ENCODE measurements around the gene ZNF324. TPM values are rescaled to one million over a fixed set of nuclear protein-coding genes. Genes with fewer than 3 reads are reported as not detected.

ZNF324 gene
- total and polyA plus RNA-seq, 2 of the 13 experiments (the other 11 are each of a cell fraction or from before 2014, with no cell fraction given) = 1.1 to 4.7 TPM

DNA sequence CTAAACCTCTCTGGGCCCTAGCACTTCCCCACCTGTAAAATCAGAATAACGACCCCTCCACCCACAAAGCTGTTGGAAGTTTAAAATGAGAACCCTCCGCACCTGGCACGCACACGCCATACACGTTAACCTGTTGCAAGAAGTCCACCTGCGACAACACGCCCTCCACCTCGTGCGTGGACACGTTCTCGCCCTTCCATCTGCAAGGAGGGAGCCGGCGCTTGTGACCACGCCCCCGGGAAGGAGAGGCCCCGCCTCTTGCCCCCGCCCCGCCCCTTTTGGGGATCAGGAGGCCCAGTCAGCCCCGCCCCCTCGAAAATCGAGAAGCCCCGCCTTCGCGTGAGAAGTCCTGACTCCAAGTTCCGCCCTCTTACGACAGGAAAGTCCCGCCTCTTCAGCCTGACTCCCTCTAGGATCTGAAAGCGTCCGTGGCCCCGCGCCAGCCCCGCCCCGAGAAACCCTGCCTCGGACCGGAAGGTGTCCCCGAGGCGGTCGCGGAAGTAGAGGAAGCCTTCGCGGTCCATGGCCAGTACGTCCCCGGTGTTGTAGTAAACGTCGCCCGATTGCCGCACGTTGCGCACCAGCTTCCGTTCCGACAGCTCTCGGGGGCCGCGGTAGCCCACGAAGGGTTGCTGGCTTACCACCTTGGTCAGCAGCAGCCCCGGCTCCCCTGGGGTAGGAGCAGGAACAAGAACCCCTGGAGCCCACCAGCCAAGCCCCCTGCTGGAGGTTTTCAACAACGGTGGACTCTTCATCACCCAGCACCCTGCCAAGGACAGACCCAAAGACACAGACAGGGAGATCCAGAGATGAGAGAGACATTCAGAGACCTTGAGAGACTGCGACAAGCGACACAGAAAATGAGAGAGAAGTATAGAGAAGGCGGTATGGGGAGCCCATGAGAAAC, 32.4 kb downstream of the ZNF324 start (continued):
- TF ChIP-seq, protein P1, sequence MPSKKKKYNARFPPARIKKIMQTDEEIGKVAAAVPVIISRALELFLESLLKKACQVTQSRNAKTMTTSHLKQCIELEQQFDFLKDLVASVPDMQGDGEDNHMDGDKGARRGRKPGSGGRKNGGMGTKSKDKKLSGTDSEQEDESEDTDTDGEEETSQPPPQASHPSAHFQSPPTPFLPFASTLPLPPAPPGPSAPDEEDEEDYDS (CRISPR knock-in tag; IDR thresholded peaks at IDR 0.05) = peak; percentile 68
- TF ChIP-seq NFKBIZ (CRISPR knock-in tag; IDR thresholded peaks at IDR 0.05) = no peak; the same call in 1 of the 2 replicates
- TF ChIP-seq, protein P2, sequence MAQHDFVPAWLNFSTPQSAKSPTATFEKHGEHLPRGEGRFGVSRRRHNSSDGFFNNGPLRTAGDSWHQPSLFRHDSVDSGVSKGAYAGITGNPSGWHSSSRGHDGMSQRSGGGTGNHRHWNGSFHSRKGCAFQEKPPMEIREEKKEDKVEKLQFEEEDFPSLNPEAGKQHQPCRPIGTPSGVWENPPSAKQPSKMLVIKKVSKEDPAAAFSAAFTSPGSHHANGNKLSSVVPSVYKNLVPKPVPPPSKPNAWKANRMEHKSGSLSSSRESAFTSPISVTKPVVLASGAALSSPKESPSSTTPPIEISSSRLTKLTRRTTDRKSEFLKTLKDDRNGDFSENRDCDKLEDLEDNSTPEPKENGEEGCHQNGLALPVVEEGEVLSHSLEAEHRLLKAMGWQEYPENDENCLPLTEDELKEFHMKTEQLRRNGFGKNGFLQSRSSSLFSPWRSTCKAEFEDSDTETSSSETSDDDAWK (CRISPR knock-in tag; IDR thresholded peaks at IDR 0.05) = no peak
- TF ChIP-seq HES4 (CRISPR knock-in tag; IDR thresholded peaks at IDR 0.05; ENCODE audit: borderline replicate concordance) = 0 out of 2 replicates have a peak, but pooled peaks have one; percentile 60
- TF ChIP-seq, protein P3, sequence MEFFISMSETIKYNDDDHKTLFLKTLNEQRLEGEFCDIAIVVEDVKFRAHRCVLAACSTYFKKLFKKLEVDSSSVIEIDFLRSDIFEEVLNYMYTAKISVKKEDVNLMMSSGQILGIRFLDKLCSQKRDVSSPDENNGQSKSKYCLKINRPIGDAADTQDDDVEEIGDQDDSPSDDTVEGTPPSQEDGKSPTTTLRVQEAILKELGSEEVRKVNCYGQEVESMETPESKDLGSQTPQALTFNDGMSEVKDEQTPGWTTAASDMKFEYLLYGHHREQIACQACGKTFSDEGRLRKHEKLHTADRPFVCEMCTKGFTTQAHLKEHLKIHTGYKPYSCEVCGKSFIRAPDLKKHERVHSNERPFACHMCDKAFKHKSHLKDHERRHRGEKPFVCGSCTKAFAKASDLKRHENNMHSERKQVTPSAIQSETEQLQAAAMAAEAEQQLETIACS (CRISPR knock-in tag; IDR thresholded peaks at IDR 0.05) = peak; percentile 61; the same call in 1 of the 2 replicates
- peak; percentile 65; the same call in 1 of the 2 replicates for TF ChIP-seq ERF (CRISPR knock-in tag; IDR thresholded peaks at IDR 0.05)
- TF ChIP-seq ZNF674 (CRISPR knock-in tag; IDR thresholded peaks at IDR 0.05; ENCODE audit: low read depth) = no peak
- no peak; the same call in 1 of the 2 replicates for TF ChIP-seq MIXL1 (CRISPR knock-in tag; IDR thresholded peaks at IDR 0.05)
- peak; percentile 65 for TF ChIP-seq TEAD3 (CRISPR knock-in tag; optimal IDR thresholded peaks at IDR 0.05; ENCODE audit: borderline replicate concordance)
- TF ChIP-seq AHR (CRISPR knock-in tag; IDR thresholded peaks at IDR 0.05) = peak; percentile 47
- TF ChIP-seq RARA (CRISPR knock-in tag; IDR thresholded peaks at IDR 0.05) = peak; percentile 66
- TF ChIP-seq SIX4 (CRISPR knock-in tag; IDR thresholded peaks at IDR 0.05) = peak; percentile 63; the same call in 1 of the 2 replicates
- no peak for TF ChIP-seq ZNF776 (CRISPR knock-in tag; IDR thresholded peaks at IDR 0.05)
- TF ChIP-seq RAD21 (CRISPR knock-in tag; IDR thresholded peaks at IDR 0.05) = peak; percentile 71
- peak; percentile 67; the same call in 1 of the 2 replicates for TF ChIP-seq ZNF335 (CRISPR knock-in tag; IDR thresholded peaks at IDR 0.05)
- peak; percentile 94 for TF ChIP-seq SPEN (CRISPR knock-in tag; IDR thresholded peaks at IDR 0.05; ENCODE audit: low read depth)
- TF ChIP-seq ASH2L (IDR thresholded peaks at IDR 0.05; ENCODE audit: insufficient read length, low read depth, low read length) = peak; percentile 77
- 0 out of 2 replicates have a peak, but pooled peaks have one; percentile 32 for TF ChIP-seq HMG20B (CRISPR knock-in tag; conservative IDR thresholded peaks at IDR 0.05)
- TF ChIP-seq POLR2AphosphoS2 (IDR thresholded peaks at IDR 0.05; ENCODE audit: low read depth, low read length) = no peak
- TF ChIP-seq TCF12 (IDR thresholded peaks at IDR 0.05) = no peak
- no peak for TF ChIP-seq TCF12 (CRISPR knock-in tag; IDR thresholded peaks at IDR 0.05)
- 0 out of 2 replicates have a peak, but pooled peaks have one; percentile 28 for TF ChIP-seq BHLHE40 (IDR thresholded peaks at IDR 0.05; ENCODE audit: low read length)
- TF ChIP-seq RFXANK (CRISPR knock-in tag; IDR thresholded peaks at IDR 0.05) = peak; percentile 91
- 0 out of 2 replicates have a peak, but pooled peaks have one; percentile 4 for TF ChIP-seq ZNF510 (CRISPR knock-in tag; IDR thresholded peaks at IDR 0.05; ENCODE audit: low read depth)
- TF ChIP-seq, protein P4, sequence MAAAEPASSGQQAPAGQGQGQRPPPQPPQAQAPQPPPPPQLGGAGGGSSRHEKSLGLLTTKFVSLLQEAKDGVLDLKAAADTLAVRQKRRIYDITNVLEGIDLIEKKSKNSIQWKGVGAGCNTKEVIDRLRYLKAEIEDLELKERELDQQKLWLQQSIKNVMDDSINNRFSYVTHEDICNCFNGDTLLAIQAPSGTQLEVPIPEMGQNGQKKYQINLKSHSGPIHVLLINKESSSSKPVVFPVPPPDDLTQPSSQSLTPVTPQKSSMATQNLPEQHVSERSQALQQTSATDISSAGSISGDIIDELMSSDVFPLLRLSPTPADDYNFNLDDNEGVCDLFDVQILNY (CRISPR knock-in tag; conservative IDR thresholded peaks at IDR 0.05) = no peak
- peak; percentile 93 for TF ChIP-seq SIN3B (IDR thresholded peaks at IDR 0.05; ENCODE audit: low read length)
- TF ChIP-seq ARNT (IDR thresholded peaks at IDR 0.05) = no peak
